Esophagus muscularis mucosa (tissue), 3 donors: ENCODE data around the gene AMIGO3.

Experiments used
- POLR2AphosphoS5 ChIP-seq, 2 donors: sonication (generic); formaldehyde crosslinking; IDR thresholded peaks; one replicate each; pipeline ENCODE4 v1.6.1; 2017; ENCODE audit warnings: antibody characterized with exemption in 2 of 2
- TF ChIP-seq, protein P1 (sequence below), 3 experiments: fragments of 200-600 bp in 2 of 3; fragments of 450-650 bp in 1 of 3; sonication (generic) in 2 of 3; IDR thresholded peaks; one replicate each; pipeline ENCODE4 v1.5.1; 2017 to 2019; ENCODE audit warnings: antibody characterized with exemption in 3 of 3, mild to moderate bottlenecking in 2 of 3, moderate library complexity in 1 of 3

- no peak for TF ChIP-seq POLR2AphosphoS5 (IDR thresholded peaks at IDR 0.05)
- TF ChIP-seq, protein P1, sequence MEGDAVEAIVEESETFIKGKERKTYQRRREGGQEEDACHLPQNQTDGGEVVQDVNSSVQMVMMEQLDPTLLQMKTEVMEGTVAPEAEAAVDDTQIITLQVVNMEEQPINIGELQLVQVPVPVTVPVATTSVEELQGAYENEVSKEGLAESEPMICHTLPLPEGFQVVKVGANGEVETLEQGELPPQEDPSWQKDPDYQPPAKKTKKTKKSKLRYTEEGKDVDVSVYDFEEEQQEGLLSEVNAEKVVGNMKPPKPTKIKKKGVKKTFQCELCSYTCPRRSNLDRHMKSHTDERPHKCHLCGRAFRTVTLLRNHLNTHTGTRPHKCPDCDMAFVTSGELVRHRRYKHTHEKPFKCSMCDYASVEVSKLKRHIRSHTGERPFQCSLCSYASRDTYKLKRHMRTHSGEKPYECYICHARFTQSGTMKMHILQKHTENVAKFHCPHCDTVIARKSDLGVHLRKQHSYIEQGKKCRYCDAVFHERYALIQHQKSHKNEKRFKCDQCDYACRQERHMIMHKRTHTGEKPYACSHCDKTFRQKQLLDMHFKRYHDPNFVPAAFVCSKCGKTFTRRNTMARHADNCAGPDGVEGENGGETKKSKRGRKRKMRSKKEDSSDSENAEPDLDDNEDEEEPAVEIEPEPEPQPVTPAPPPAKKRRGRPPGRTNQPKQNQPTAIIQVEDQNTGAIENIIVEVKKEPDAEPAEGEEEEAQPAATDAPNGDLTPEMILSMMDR (IDR thresholded peaks at IDR 0.05), result no peak
Observed at GRCh38 chr3:49756036-49756435, 36.6 kb upstream of the AMIGO3 start.
